ENCODE measurements around the gene SRPK2.
"Not testable (repeated sequence)": the region's sequence is repeated elsewhere in the genome, so short reads cannot be mapped to it uniquely, and the experiment has no call there.

The SRPK2 gene

DNA sequence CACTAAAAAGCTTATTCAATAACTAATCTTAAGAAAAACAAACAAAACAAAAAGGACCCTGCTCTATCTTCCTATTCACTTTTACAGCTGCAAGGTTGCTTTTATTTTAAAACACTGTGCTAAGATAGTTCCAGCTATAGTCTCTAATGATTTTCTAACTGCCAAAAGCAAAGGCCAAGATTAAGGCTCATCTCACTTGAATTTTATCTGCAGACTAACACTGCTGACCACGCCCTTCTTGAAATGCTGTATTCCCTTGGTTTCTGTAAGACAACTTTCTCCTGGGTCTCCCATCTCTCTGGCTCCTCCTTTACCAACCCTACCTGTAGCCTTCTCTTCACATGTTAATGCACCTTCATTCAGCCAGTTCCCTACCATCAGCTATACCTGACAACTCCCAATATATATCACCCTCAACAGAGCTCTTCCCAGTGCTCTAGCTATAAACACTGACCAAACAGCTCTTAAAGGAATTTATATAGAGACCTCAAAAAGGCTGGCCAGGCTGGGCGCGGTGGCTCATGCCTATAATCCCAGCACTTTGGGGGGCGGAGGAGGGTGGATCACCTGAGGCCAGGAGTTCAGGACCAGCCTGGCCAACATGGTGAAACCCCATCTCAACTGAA is 11.7 kb downstream of the SRPK2 start:
- DNase-seq (ENCODE audit: low read depth), result no peak

DNA sequence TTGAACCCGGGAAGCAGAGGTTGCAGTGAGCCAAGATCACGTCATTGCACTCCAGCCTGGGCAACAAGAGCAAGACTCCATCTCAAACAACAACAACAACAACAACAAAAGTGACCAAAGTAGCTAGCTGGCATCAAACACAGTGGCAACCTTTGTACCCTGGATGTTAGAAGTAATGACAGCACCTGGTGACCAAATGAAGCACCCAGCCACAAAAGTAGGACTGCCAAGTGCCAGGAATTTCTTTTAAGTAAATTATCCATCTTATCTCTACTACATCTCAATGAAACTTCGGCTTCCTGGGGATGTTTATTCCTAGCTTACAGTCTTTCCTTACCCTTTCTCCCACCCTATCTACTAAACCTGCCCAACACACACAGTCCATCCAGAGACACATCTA is 18.8 kb downstream of the SRPK2 start:
- no peak for DNase-seq (ENCODE audit: low read depth)

DNA sequence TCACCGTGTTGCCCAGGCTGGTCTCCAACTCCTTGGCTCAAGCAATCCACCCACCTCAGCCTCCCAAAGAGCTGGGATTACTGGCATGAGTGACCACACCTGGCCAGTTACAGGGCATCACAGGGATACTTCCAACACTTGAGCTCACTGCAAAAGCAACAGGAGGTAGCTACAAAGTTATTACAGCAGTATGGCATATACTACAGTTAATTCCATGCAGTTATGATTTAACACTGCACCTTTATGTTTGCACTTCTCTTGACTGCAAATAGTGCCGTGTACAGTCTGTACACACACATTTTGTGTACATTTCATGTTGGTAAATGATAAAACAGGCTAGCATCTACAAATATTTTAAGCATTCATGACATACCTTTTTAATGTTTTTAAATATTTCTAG is 21.3 kb downstream of the SRPK2 start:
- DNase-seq (ENCODE audit: low read depth), result no peak

- DNase-seq (ENCODE audit: low read depth), result no peak
Observed at GRCh38 chr7:105365541-105366534, 22.9 kb downstream of the SRPK2 start.

DNA sequence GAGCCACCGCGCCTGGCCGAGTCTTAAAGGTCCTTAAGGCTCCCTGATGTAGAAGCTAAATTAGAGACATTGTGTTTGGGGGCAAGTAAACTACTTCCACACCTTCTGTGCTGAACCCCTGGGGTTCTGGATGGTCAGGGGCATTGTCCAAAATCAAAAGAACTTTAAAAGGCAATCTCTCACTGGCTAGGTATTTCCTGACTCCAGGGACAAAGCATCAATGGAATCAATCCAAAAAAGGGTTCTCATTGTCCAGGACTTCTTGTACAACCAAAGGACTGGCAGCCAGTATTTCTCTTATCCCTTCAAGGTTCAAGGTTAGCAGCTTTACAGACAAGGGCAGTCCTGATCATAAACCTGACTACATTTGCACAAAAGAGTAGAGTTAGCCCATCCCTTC is 24.0 kb downstream of the SRPK2 start:
- DNase-seq (ENCODE audit: low read depth), result no peak

DNA sequence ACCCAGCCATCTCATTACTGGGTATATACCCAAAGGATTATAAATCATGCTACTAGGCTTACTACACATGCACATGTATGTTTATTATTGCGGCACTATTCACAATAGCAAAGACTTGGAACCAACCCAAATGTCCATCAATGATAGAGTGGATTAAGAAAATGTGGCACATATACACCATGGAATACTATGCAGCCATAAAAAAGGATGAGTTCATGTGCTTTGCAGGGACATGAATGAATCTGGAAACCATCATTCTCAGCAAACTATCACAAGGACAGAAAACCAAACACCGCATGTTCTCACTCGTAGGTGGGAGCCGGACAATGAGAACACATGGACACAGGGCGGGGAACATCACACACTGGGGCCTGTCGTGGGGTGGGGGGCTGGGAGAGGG is 25.1 kb downstream of the SRPK2 start:
- DNase-seq (ENCODE audit: low read depth), result not testable (repeated sequence)

DNA sequence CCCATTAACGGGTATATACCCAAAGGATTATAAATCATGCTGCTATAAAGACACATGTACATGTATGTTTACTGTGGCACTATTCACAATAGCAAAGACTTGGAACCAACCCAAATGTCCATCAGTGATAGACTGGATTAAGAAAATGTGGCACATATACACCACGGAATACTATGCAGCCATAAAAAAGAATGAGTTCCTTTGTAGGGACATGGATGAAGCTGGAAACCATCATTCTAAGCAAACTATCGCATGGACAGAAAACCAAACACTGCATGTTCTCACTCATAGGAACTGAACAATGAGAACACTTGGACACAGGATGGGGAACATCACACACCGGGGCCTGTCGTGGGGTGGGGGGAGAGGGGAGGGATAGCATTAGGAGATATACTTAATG is 26.0 kb downstream of the SRPK2 start:
- DNase-seq (ENCODE audit: low read depth), result not testable (repeated sequence)

GRCh38 chr7:105361995-105362394 is 26.7 kb downstream of the SRPK2 start:
- not testable (repeated sequence) for DNase-seq (ENCODE audit: low read depth)

- not testable (repeated sequence) for DNase-seq (ENCODE audit: low read depth)
Observed at GRCh38 chr7:105360149-105360548, 28.6 kb downstream of the SRPK2 start.

- no peak for DNase-seq (ENCODE audit: low read depth)
Observed at GRCh38 chr7:105355701-105356100, 33.0 kb downstream of the SRPK2 start.

DNA sequence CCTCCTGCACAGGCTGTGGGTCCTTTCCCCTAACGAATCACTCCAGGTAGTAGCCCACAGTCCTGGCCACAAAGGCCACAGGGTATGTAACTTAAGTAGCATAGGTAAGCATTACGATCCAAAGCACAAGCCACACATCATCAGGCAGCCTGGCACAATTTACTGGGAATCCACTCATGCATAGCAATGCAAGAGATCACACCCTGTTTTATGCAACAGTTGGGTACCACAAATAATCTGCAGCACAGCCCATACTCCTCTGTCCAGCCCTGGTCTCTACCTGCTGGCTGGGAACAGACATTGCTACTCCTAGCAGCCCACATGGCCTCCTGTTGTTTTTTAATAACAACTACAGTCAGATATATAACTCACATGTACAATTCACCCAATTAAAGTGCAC is 34.3 kb downstream of the SRPK2 start:
- DNase-seq (ENCODE audit: low read depth), result no peak

DNA sequence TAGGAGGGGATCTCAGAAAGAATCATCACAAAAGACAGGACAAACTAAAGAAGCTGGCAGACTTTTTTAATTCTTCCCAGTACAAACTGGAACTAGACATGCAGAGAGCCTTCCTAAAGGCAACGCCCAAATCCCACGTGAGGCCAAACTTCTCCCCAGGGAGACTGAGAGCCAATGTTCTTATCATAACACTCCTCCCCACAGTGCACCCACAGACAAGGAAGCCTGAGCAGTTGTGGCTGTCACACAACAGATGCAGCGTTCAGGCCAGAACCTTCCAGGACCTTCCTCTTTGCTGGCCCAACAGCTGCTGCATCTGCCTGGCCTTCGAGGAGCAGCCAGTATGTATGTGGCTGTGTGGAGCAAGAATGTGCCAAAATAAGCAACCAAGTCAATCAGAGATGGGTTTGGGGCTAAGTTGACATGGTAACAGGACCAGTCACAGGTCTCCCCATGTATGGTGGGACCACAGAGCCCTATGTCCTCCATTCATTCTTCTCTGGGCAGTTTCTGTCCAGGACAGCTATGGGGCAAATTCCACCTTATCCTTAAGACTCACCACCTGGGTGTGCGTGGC is 34.9 kb downstream of the SRPK2 start:
- DNase-seq (ENCODE audit: low read depth), result no peak

- DNase-seq (ENCODE audit: low read depth), result no peak
Observed at GRCh38 chr7:105352901-105353668, 35.6 kb downstream of the SRPK2 start.

- peak; percentile 64 for DNase-seq (ENCODE audit: low read depth)
Observed at GRCh38 chr7:105352018-105352612, 36.6 kb downstream of the SRPK2 start.

- no peak for DNase-seq (ENCODE audit: low read depth)
Observed at GRCh38 chr7:105350906-105351305, 37.8 kb downstream of the SRPK2 start.

DNA sequence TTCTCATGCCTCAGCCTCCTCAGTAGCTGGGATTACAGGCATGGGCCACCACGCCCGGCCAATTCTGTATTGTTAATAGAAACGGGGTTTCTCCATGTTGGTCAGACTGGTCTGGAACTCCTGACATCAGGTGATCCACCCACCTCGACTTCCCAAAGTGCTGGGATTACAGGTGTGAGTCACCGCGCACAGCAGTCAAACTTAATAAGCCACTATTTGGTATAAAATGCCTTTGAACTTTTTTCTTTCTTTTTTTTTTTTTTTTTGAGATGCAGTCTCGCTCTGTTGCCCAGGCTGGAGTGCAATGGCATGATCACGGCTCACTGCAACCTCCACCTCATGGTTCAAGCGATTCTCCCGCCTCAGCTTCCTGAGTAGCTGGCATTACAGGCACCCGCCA is 40.5 kb downstream of the SRPK2 start:
- DNase-seq (ENCODE audit: low read depth), result not testable (repeated sequence)

DNA sequence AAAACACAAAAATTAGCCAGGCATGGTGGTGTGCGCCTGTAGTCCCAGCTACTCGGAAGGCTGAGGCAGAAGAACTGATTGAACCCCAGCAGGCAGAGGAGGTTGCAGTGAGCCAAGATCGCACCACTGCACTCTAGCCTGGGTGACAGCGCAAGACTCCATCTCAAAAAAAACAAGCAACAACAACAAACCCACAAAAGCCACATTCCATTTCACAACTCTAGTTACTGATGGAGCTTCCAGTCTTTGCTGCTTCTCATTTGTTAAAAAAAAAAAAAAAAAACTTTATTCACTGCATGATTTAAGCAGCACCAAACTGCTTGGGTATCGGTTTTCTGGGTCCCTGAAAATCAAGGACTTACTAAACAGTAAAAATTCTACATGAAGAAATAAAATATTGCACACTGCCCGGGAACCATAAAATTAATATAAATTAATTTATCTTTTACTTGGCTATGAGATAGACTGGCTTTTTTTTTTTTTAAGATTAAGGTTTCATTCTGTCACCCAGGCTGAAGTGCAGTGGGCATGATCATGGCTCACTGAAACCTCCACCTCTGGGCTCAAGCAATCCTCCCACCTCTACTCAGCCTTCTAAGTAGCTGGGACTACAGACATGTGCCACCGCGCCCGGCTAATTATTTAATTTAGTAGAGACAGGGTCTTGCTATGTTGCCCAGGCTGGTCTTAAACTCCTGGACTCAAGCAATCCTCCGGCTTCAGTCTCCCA is 42.0 kb downstream of the SRPK2 start:
- DNase-seq (ENCODE audit: low read depth), result no peak

GRCh38 chr7:105346138-105346537 is 42.6 kb downstream of the SRPK2 start:
- DNase-seq (ENCODE audit: low read depth), result no peak

DNA sequence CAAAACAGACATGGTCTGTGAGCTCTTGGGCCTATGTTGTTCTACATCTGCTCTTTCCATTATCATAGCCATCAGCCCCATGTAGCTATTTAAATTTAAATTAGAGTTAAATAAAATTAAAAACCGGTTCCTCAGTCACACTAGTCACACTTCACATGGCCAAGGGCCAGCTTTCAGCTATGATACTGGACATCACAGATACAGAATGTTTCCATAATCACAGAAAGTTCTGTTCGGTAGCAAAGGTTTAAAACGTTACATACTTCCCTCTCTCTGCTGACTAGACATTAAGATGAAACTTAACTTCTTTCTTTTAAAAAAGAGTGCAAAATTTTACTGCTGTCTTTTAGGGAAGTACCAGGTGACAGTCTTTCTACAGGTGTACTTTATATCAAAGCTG is 43.0 kb downstream of the SRPK2 start:
- DNase-seq (ENCODE audit: low read depth), result no peak

DNA sequence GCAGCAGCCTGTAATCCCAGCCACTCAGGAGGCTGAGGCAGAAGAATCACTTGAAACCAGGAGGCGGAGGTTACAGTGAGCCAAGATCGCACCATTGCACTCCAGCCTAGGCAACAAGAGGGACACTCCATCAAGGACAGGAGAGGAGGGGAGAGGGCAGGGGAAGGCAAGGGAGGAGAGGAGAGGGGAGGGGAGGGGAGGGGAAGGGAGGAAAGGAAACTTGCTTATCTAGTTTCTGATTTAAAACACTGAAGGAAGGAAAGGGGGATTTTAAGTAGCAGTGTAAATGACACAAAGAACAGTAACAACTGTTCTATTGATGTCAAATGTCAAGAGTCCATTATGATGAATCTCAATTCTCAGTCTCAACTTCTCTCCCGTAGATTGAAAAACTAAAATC is 43.7 kb downstream of the SRPK2 start:
- DNase-seq (ENCODE audit: low read depth), result no peak

All from HS-5 (cell line).